Kasumi-1 (cell line): ENCODE measurements around the gene MED7.

ENCODE experiments used
- DNase-seq, 2 experiments: peaks; one replicate each; lab custom pipeline; 2025; lab: John Stamatoyannopoulos, UW

The MED7 gene

GRCh38 chr5:157106630-157107461 lies 35.8 kb downstream of the MED7 start:
- DNase-seq = peak; percentile 27 to 48

DNA sequence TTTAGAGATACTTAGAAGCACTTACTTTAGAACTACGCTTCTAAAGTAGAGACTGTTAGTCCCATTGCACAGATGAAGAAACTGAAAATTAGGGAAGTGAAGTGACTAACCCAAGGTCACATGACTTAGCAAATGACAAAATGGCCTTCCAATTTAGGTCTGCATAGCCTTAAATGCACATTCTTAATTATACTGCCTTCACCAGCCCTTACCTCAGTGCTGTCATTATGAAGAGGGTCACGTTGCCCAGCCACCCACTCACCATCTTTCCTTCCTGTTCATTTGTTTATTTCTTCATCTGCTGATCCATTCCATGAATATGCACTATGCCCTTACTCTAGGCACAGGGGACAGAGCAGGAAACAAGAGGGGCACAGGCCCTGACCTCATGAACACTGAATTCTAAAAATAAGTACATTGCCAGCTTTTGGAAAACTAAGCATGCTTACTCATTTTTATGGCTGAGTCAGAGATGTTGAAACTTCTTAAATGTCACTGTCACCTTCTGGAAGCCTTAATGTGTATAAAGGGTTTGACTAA lies 42.5 kb downstream of the MED7 start:
- peak; percentile 21 to 46 for DNase-seq

- no peak for DNase-seq
These were observed 54.2 kb downstream of the MED7 start for GRCh38 chr5:157088342-157088990.
